ENCODE results near the gene MBTPS1.

GRCh38 chr16:84048270-84048669 lies 68.5 kb downstream of the MBTPS1 start:
- TF ChIP-seq CTCF (IDR thresholded peaks at IDR 0.05): peak; percentile 46; the same call in 1 of the 2 replicates
- TF ChIP-seq MAX (CRISPR knock-in tag; IDR thresholded peaks at IDR 0.05): no peak
- TF ChIP-seq ATF3 (CRISPR knock-in tag; conservative IDR thresholded peaks at IDR 0.05): no peak
- TF ChIP-seq SMAD4 (CRISPR knock-in tag; IDR thresholded peaks at IDR 0.05): no peak
- TF ChIP-seq NR2C2 (CRISPR knock-in tag; IDR thresholded peaks at IDR 0.05): no peak
- TF ChIP-seq FOXP4 (CRISPR knock-in tag; IDR thresholded peaks at IDR 0.05): no peak
- TF ChIP-seq FOXJ3 (CRISPR knock-in tag; IDR thresholded peaks at IDR 0.05; ENCODE audit: borderline replicate concordance): no peak
- no peak for TF ChIP-seq CREB1 (CRISPR knock-in tag; IDR thresholded peaks at IDR 0.05)
- TF ChIP-seq HMGA2 (CRISPR knock-in tag; IDR thresholded peaks at IDR 0.05): no peak
- no peak for TF ChIP-seq JUN (CRISPR knock-in tag; IDR thresholded peaks at IDR 0.05)
